ENCODE results near the gene CREB5. TPM values are rescaled to one million over a fixed set of nuclear protein-coding genes. Genes with fewer than 3 reads are reported as not detected.

Gene CREB5
- total RNA-seq, 1 experiment from 2014 or later = 2.1 TPM

GRCh38 chr7:28747404-28747803, 335.1 kb downstream of the CREB5 start:
- Histone ChIP-seq H3K4me3 (no peak overlapping the region), H3K9me2 (ENCODE audit: insufficient read depth) (no peaks in the 10 kb centered on the region), H3K9me3 (ENCODE audit: insufficient read depth, low read depth) (no peaks in the 10 kb centered on the region), H4K20me1 (ENCODE audit: insufficient read depth) (no peaks in the 10 kb centered on the region), H3K79me2 (ENCODE audit: low read depth) (no peaks in the 10 kb centered on the region), H2AFZ (no peak overlapping the region), H3K27ac (no peak overlapping the region), H3F3A (ENCODE audit: insufficient read depth, low read depth) (no peaks in the 10 kb centered on the region), H3K27me3 (ENCODE audit: insufficient read depth, low read depth) (no peaks in the 10 kb centered on the region), H3K4me2 (no peak overlapping the region), H3K36me3 (ENCODE audit: low read depth) (no peaks in the 10 kb centered on the region), H3K4me1 (replicated peaks; ENCODE audit: insufficient read depth) (peaks cover 10% of the 10 kb centered on the region)
- no TSS peak for BruUV-seq (replicated peaks)
- CTCF ChIA-PET = no interaction called here
- intact Hi-C loops (cut with micrococcal nuclease; ENCODE audit: unreplicated experiment) = no loop called here
- DNase-seq = no peak
- no peak for TF ChIP-seq CTCF (conservative IDR thresholded peaks at IDR 0.05)
- TF ChIP-seq EZH2 (IDR thresholded peaks at IDR 0.05; ENCODE audit: low read depth) = no peak
- POLR2A ChIA-PET (ENCODE audit: unreplicated experiment) = no interaction called here

- no TSS peak for BruUV-seq (replicated peaks)
- Histone ChIP-seq H3K9me2 (ENCODE audit: insufficient read depth) (no peaks in the 10 kb centered on the region), H3K4me2 (no peak overlapping the region), H3K27ac (no peak overlapping the region), H2AFZ (no peak overlapping the region), H3K36me3 (ENCODE audit: low read depth) (no peaks in the 10 kb centered on the region), H3K4me3 (no peak overlapping the region), H3K4me1 (replicated peaks; ENCODE audit: insufficient read depth) (peaks cover 10% of the 10 kb centered on the region), H3K9me3 (ENCODE audit: insufficient read depth, low read depth) (no peaks in the 10 kb centered on the region), H3K79me2 (ENCODE audit: low read depth) (no peaks in the 10 kb centered on the region), H3K27me3 (ENCODE audit: insufficient read depth, low read depth) (no peaks in the 10 kb centered on the region), H4K20me1 (ENCODE audit: insufficient read depth) (no peaks in the 10 kb centered on the region), H3F3A (ENCODE audit: insufficient read depth, low read depth) (no peaks in the 10 kb centered on the region)
- CTCF ChIA-PET = no interaction called here
- intact Hi-C loops (cut with micrococcal nuclease; ENCODE audit: unreplicated experiment) = no loop called here
- POLR2A ChIA-PET (ENCODE audit: unreplicated experiment) = no interaction called here
- no peak for DNase-seq
- TF ChIP-seq EZH2 (IDR thresholded peaks at IDR 0.05; ENCODE audit: low read depth) (no peak), CTCF (conservative IDR thresholded peaks at IDR 0.05) (no peak)
Measured at GRCh38 chr7:28747854-28748253, 335.5 kb downstream of the CREB5 start.

- CTCF ChIA-PET = no interaction called here
- H4K20me1 ChIP-seq (ENCODE audit: insufficient read depth) = no peaks in the 10 kb centered on the region
- no peaks in the 10 kb centered on the region for H3K9me3 ChIP-seq (ENCODE audit: insufficient read depth, low read depth)
- H3K9me2 ChIP-seq (ENCODE audit: insufficient read depth) = no peaks in the 10 kb centered on the region
- no peaks in the 10 kb centered on the region for H3F3A ChIP-seq (ENCODE audit: insufficient read depth, low read depth)
- TF ChIP-seq EZH2 (IDR thresholded peaks at IDR 0.05; ENCODE audit: low read depth) = no peak
- no peak for TF ChIP-seq CTCF (conservative IDR thresholded peaks at IDR 0.05)
- no peak overlapping the region for H2AFZ ChIP-seq
- H3K4me1 ChIP-seq (replicated peaks; ENCODE audit: insufficient read depth) = peaks cover 10% of the 10 kb centered on the region
- DNase-seq = no peak
- POLR2A ChIA-PET (ENCODE audit: unreplicated experiment) = no interaction called here
- no peaks in the 10 kb centered on the region for H3K27me3 ChIP-seq (ENCODE audit: insufficient read depth, low read depth)
- H3K4me2 ChIP-seq = no peak overlapping the region
- no peak overlapping the region for H3K4me3 ChIP-seq
- intact Hi-C loops (cut with micrococcal nuclease; ENCODE audit: unreplicated experiment) = no loop called here
- no peak overlapping the region for H3K27ac ChIP-seq
- H3K79me2 ChIP-seq (ENCODE audit: low read depth) = no peaks in the 10 kb centered on the region
- no TSS peak for BruUV-seq (replicated peaks)
- no peaks in the 10 kb centered on the region for H3K36me3 ChIP-seq (ENCODE audit: low read depth)
Measured at GRCh38 chr7:28748346-28748745, 336.0 kb downstream of the CREB5 start.
